SIG-M5 (cell line): Measurements from ENCODE around the gene ABI1.
"Not testable (repeated sequence)": the region's sequence is repeated elsewhere in the genome, so short reads cannot be mapped to it uniquely, and the experiment has no call there.

Experiments
- DNase-seq: peaks from one replicate; lab custom pipeline; 2025; lab: John Stamatoyannopoulos, UW

Gene ABI1

DNA sequence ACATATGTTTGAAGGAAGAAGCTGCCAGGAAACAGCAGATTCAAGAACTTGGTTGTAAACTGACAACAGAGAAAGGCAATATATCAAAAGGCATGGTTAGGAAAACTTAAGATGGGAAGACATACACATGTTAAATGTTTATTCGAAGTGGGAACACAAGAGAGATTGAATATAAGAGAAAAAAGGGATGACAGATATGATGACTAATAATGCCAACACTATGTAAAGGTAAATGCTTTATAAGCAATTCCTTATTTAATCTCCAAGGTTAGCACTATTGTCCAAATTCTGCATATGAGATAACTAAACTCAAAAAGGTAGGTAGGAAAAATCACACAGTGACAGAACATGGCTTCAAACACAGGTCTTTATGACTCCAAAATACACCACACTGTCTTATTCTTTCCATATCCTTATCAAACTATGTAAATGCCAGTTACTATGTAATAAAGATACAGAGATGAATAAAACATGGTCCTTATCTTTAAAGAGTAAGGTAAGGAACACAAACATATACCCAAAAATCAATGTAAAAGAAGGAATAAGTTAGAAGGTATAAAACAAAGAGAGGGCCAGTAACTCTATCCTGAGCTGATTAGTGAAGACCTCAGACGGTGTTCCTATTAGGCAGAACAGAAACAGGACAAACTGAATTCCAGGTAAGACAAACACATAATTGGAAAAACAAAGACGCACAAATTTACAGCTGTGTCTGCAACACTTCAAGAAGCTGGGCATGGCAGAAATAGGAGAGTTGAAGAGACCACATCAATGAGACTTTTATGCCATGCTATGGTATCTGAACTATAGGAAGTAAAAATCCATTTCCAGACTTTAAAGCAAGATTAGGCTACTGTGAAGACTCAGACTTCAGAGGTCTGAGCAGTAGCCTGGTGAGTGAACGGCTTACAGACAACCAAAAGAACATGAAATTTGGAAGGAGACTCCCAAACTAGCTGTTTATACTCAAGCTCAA is 56.1 kb downstream of the ABI1 start:
- no peak for DNase-seq

DNA sequence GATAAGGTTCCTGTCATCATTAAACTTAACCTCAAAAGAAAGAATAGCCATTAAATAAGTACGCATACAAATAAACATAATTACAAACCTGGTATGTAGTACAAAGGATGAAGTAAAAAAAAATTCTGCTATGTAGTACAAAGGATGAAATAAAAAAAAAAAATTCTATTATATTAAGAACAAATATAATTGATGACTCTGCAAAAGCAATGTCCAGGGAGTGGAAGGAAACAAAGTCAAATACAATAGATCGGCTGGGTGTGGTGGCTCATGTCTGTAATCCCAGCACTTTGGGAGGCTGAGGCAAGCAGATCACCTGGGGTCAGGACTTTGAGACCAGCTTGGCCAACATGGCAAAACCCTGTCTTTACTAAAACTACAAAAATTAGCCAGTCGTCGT is 56.9 kb downstream of the ABI1 start:
- DNase-seq = no peak

GRCh38 chr10:26802527-26802926 is 58.2 kb downstream of the ABI1 start:
- DNase-seq = no peak

GRCh38 chr10:26801831-26802230 is 58.9 kb downstream of the ABI1 start:
- no peak for DNase-seq

GRCh38 chr10:26801274-26801673 is 59.5 kb downstream of the ABI1 start:
- no peak for DNase-seq

DNA sequence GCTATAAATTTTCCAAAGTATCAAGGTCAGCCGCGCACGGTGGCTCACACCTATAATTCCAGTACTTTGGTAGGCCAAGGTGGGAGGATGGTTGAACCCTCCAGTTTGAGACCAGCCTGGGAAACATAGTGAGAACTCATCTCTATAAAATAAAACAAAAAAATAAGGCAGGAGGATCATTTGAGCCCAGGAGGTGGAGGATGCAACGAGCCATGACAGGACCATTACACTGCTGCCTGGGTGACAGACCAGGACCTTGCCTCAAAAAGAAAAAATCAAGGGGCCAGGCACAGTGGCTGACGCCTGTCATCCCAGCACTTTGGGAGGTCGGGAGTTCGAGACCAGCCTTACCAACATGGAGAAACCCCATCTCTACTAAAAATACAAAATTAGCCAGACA is 60.3 kb downstream of the ABI1 start:
- no peak for DNase-seq

DNA sequence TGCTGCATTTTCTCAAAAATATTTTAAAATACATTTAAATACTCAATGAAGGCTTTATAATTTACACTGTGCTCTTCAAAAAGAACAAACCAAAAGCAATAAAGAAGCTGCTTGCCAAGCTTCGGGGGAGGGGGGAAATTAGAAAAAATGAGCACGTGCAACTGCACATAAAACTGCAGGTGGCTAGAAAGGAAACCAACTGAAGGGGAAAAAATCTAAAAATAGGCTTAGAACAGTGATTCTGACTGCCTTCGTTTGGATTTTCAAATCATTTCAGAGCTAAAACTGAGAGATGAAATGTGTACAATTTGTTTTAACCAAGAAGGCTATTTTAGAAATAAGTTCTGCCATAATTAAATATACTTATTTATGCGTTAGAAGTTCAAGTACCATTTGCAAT is 61.4 kb downstream of the ABI1 start:
- DNase-seq = no peak

DNA sequence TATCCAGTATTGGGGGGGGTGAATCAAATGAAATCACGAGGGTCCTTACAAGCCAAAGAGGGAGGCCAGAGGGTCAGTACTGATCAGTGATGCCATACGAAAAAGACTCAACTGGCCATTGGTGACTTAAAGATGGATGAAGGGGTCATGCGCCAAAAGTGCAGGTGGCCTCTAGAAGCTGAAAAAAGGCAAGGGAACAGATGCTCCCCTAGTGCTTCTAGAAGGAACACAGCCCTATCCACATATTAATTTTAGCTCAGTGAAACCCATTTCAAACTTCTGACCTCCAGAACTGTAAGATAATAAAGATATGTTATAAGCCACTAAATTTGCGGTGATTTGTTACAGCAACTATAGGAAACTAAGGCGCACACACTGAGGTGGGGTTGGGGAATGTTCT is 62.5 kb downstream of the ABI1 start:
- no peak for DNase-seq

- no peak for DNase-seq
Observed at GRCh38 chr10:26797340-26797739, 63.4 kb downstream of the ABI1 start.

GRCh38 chr10:26792758-26793495 is 67.8 kb downstream of the ABI1 start:
- no peak for DNase-seq

DNA sequence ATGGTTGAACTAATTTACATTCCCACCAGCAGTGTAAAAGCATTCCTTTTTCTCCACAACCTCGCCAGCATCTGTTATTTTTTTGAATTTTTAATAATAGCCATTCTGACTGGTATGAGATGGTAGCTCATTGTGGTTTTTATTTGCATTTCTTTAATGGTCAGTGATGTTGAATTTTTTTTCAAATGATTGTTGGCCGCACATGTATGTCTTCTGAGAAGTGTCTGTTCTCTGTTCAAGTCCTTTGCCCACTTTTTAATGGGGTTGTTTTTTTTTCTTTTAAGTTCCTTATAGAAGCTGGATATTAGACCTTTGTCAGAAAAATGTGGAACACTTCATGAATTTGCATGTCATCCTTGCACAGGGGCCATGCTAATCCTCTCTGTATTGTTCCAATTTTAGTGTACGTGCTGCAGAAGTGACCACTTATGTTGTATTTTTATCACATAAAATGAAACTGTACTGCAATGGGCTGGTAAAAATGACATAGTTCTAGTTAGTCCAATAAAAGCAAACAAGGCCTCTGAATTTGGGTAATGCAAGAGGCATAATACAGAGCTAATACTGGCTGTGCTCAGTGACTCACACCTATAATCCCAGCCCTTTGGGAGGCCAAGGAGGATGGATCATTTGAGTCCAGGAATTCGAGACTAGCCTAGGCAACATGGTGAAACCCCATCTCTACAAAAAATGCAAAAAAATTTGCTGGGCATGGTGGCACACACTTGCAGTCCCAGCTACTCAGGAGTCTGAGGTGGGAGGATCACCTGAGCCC is 70.3 kb downstream of the ABI1 start:
- DNase-seq = no peak

- DNase-seq = not testable (repeated sequence)
Observed at GRCh38 chr10:26789779-26790178, 71.0 kb downstream of the ABI1 start.

DNA sequence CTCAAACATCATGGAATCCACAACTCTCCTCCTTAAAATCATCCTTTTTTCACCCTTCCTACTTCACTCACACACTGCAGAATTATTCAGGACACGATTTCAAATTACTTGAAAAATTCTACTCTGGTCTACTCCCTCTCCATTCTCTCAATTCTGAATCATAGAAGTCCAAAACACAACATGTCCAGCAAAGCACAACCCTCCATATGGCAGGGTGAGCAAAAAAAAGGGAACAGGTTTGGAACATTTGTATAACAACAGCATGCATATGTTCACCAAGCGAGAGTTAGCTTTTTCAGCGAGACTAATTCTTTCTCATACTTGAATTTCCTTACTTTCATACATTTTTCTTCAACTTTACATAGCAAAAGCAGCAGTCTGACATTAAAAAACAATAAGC is 73.4 kb downstream of the ABI1 start:
- DNase-seq = no peak

- DNase-seq = no peak
Observed at GRCh38 chr10:26781797-26782196, 79.0 kb downstream of the ABI1 start.

- DNase-seq = no peak
Observed at GRCh38 chr10:26780793-26781601, 79.8 kb downstream of the ABI1 start.

DNA sequence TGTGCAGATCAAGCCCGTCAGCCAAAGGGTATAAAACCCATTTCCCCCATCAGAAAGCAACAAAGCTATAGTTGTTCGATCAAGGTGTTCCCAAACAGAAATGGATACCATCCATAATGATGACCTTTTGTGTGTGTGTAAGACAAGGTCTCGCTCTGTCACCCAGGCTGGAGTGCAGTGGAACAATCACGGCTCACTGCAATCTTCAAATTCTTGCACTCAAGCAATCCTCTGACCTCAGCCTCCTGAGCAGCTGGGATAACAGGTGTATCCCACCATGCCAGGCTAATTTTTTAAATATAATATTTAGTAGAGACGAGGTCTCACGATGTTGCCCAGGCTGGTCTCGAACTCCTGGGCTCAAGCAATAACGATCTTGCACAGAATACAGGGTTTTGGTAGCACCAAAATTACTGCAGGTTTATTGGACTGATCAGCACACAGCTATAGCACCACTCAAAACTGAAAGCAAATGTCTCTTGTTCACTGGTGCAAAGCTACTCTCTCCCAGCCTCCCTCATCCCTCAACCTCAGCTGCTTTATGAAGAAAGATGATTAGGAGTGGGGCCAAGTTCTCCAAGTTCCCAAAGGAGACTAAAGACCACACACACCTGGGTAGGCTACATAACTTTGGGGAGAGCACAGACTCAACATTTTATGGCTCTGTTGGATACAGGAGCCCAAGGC is 80.5 kb downstream of the ABI1 start:
- no peak for DNase-seq

DNA sequence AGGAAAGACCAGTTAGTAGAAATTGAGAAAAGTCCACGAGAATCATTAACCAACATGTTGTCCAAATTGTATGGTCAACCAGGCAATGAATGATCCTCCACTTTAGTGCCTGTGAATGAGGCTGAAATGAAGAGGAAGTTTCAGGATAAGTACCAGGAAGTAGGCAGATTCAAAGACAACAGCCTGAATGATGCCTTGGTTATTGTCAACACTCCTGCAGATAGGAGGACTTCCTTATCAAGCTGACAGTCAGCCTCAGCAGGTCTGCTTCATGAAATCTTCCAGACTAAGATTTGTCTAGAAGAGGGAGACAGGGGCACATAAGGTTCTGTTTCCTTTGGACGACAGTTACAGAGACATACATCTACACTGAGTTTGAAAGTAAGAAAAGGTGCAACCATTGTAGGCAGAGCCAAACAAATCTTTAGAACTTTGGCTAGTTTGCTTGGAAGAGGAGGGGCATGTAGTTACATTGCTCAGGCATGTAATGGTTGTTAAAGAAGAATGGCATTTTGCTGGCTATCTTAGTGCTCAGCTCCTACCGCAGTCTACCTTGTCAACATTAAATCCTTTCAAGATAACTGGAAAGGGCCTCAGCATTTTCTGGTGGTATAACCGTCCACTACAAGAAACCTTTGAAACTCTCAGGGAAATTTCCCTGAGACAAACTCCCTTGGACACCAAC is 81.4 kb downstream of the ABI1 start:
- no peak for DNase-seq

GRCh38 chr10:26777686-26778085 is 83.1 kb downstream of the ABI1 start:
- DNase-seq = no peak

DNA sequence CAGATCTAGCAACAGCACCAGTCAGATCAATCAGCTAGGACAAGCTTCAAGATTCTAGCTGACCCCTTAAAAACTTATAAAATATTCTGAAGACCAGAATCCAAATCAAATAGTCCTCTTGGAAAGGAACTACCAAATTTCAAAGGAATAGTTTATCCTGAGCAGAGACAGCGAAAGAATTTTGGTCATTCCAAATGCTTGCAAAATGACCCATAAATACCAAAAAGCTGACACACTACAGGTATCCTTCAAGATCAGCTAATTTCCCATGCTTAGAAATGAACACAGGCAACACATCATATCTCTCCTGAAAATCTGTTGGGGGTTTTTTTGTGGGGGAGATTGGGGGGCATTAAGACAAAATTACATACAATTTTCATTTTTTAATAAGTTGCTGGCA is 84.5 kb downstream of the ABI1 start:
- no peak for DNase-seq

DNA sequence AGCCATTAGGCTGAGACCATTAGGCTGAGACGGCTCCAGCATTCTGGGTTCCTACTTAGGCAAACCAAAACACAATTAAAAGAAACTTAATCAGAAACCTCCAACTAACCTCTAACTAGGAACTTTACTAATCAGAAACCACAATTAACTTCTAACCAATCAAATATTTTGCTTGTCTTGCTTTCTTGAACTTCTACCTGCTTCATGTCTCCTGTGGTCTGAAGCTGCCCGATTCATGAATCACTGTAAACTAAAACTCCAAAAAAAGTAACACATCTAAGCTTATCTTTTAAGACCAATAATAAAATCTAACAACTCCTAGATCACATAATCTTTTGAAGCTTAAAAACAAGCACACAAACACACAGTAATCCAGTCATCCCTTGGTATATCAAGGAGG is 87.1 kb downstream of the ABI1 start:
- no peak for DNase-seq
